K562 (cell line): ENCODE data around the gene TLL1.

Source experiments
- CTCF ChIP-seq, 3 experiments: IDR thresholded peaks in 2 of 3; conservative IDR thresholded peaks in 1 of 3; 2 replicates each; pipeline ENCODE4 v1.5.1; 2011 to 2012; ENCODE audit warnings: low read length in 3 of 3, mild to moderate bottlenecking in 3 of 3, control low read depth in 2 of 3, improper control_type of control experiment in 1 of 3, inconsistent platforms in 1 of 3, low read depth in 1 of 3, mixed read lengths in 1 of 3, moderate library complexity in 1 of 3; ENCODE audit not compliant: insufficient read depth in 2 of 3
- EP300 ChIP-seq: IDR thresholded peaks from 2 replicates; pipeline ENCODE4 v1.6.1; 2012; ENCODE audit warnings: low read length, improper control_type of control experiment
- ESRRA ChIP-seq: fragments of 450-650 bp; IDR thresholded peaks from 2 replicates; pipeline ENCODE4 v1.6.1; 2014; ENCODE audit warnings: low read depth, mild to moderate bottlenecking, moderate library complexity, borderline replicate concordance
- JUN ChIP-seq, 2 experiments: sonication (generic) in 1 of 2; formaldehyde crosslinking in 1 of 2; IDR thresholded peaks; 2 replicates each; pipeline versions ENCODE4 v1.6.1 to v1.8.0; 2012 to 2022; ENCODE audit warnings: borderline replicate concordance in 2 of 2, mild to moderate bottlenecking in 2 of 2, improper control_type of control experiment in 1 of 2, low read depth in 1 of 2, low read length in 1 of 2, missing genetic modification reagents in 1 of 2
- NR3C1 ChIP-seq: sonication (generic); formaldehyde crosslinking; IDR thresholded peaks from 2 replicates; pipeline ENCODE4 v1.8.1; 2022; ENCODE audit warnings: missing genetic modification reagents
- POLR2A ChIP-seq: fragments of 450-650 bp; conservative IDR thresholded peaks from 2 replicates; pipeline ENCODE4 v1.6.1; 2016
- POLR2AphosphoS5 ChIP-seq: IDR thresholded peaks from 2 replicates; pipeline ENCODE4 v1.6.1; 2011; ENCODE audit warnings: mild to moderate bottlenecking, low read depth, low read length, moderate library complexity; ENCODE audit not compliant: control insufficient read depth, insufficient read depth
- XRCC5 ChIP-seq: fragments of 200-400 bp; formaldehyde crosslinking; IDR thresholded peaks from 2 replicates; pipeline ENCODE4 v1.6.1; 2017; ENCODE audit warnings: low read depth, mild to moderate bottlenecking, low read length
- ZNF217 ChIP-seq: sonication (generic); formaldehyde crosslinking; IDR thresholded peaks from 2 replicates; pipeline ENCODE4 v1.8.0; 2022; ENCODE audit warnings: mild to moderate bottlenecking, missing genetic modification reagents

GRCh38 chr4:166006217-166006616 lies 133.2 kb downstream of the TLL1 start:
- TF ChIP-seq JUN (IDR thresholded peaks at IDR 0.05; ENCODE audit: borderline replicate concordance, low read depth, low read length) (no peak), JUN (CRISPR knock-in tag; IDR thresholded peaks at IDR 0.05; ENCODE audit: borderline replicate concordance) (no peak), XRCC5 (no peak), CTCF (IDR thresholded peaks at IDR 0.05 in 2 of 3, conservative IDR thresholded peaks at IDR 0.05 in 1 of 3; ENCODE audit: insufficient read depth in 2 of 3, low read depth in 1 of 3, low read length in 3 of 3) (no peak), ZNF217 (no peak), POLR2AphosphoS5 (no peak), POLR2A (no peak), NR3C1 (CRISPR knock-in tag) (no peak), ESRRA (no peak), EP300 (no peak)
